ENCODE measurements around the gene B4GALT6.

B4GALT6 gene

DNA sequence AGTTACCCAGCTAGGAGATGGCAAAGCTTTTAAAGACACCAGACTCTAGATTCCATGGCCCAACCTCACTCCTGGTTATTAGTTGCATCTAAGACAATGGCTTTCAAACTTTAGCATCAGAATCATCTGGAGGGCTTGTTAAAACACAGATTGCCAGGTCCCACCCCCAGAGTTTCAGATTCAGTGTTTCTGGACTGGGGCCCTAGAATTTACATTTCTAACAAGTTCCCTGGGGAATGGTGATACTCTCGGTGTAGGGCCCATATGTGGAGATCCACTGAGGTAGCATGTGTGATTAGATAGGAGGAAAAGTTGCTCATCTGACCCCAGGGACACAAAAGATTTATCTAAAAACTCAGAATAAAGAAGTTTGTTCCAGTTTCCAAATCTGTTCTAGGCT is 107.2 kb downstream of the B4GALT6 start:
- H3K36me3 Mint-ChIP-seq (ENCODE audit: low read depth) = no peaks in the 10 kb centered on the region
- intact Hi-C loops (cut with micrococcal nuclease) = no loop called here

GRCh38 chr18:31576670-31577069 is 107.7 kb downstream of the B4GALT6 start:
- Mint-ChIP-seq H3K4me3 (no peak overlapping the region), H3K9me3 (no peaks in the 10 kb centered on the region), H3K4me1 (ENCODE audit: low read depth) (no peaks in the 10 kb centered on the region), H3K27me3 (no peaks in the 10 kb centered on the region), H3K36me3 (ENCODE audit: low read depth) (no peaks in the 10 kb centered on the region), H3K27ac (no peak overlapping the region)
- intact Hi-C loops (cut with micrococcal nuclease) = no loop called here

More for the DNA sequence above, 107.2 kb downstream of the B4GALT6 start:
- Mint-ChIP-seq H3K27ac (no peak overlapping the region), H3K27me3 (no peaks in the 10 kb centered on the region), H3K9me3 (no peaks in the 10 kb centered on the region), H3K4me1 (ENCODE audit: low read depth) (no peaks in the 10 kb centered on the region), H3K4me3 (no peak overlapping the region)

- H3K9me3 Mint-ChIP-seq = no peaks in the 10 kb centered on the region
- H3K4me1 Mint-ChIP-seq (ENCODE audit: low read depth) = no peaks in the 10 kb centered on the region
- H3K36me3 Mint-ChIP-seq (ENCODE audit: low read depth) = no peaks in the 10 kb centered on the region
- H3K27me3 Mint-ChIP-seq = no peaks in the 10 kb centered on the region
- intact Hi-C loops (cut with micrococcal nuclease) = no loop called here
- H3K27ac Mint-ChIP-seq = no peak overlapping the region
- no peak overlapping the region for H3K4me3 Mint-ChIP-seq
Observed at GRCh38 chr18:31575515-31576257, 108.7 kb downstream of the B4GALT6 start.

DNA sequence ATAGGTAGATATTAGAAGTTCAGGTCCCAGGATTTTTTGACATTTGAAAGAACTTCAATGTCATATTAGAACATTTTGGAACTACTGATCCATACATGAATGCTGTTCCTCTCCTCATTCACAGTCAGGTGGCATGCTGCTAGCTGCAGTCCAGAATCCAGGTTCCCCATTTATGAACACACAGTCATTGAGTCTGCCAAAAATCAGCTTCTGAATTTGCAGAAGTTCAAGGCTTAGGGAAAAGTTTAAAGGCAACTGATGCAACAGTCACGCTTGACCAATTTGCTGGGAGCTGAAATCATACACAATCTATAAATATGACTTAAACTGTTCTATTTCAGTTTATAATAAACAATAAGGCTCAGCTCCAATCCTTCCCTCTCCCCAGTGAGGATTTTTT is 110.0 kb downstream of the B4GALT6 start:
- intact Hi-C loops (cut with micrococcal nuclease) = no loop called here
- no peaks in the 10 kb centered on the region for H3K4me1 Mint-ChIP-seq (ENCODE audit: low read depth)
- no peak overlapping the region for H3K4me3 Mint-ChIP-seq
- no peaks in the 10 kb centered on the region for H3K27me3 Mint-ChIP-seq
- H3K27ac Mint-ChIP-seq = no peak overlapping the region
- no peaks in the 10 kb centered on the region for H3K36me3 Mint-ChIP-seq (ENCODE audit: low read depth)
- no peaks in the 10 kb centered on the region for H3K9me3 Mint-ChIP-seq

Data from dendritic cell treated with granulocyte-macrophage colony-stimulating factor and Interleukin-4, amounts not matched to agents 40 ng/mL and 50 ng/mL, for 4 days (primary cell).